K562 (cell line): ENCODE measurements around the gene CES1.

Experiments
- CBX2 ChIP-seq: fragments of 200-600 bp; sonication (generic); IDR thresholded peaks from one replicate; pipeline ENCODE4 v1.6.1; 2012; ENCODE audit warnings: mild to moderate bottlenecking, low read length, inconsistent platforms; ENCODE audit not compliant: insufficient read depth, poor library complexity, severe bottlenecking
- GABPA ChIP-seq: fragments of 200-800 bp; sonication (Bioruptor generic); conservative IDR thresholded peaks from 2 replicates; pipeline ENCODE4 v1.6.1; 2016; ENCODE audit warnings: low read depth, missing genetic modification characterization, missing compliant biosample characterization
- GATAD2B ChIP-seq: fragments of 450-650 bp; IDR thresholded peaks from 2 replicates; pipeline ENCODE4 v1.6.1; 2017; ENCODE audit warnings: mild to moderate bottlenecking, borderline replicate concordance
- IRF2 ChIP-seq: sonication (generic); formaldehyde crosslinking; IDR thresholded peaks from 2 replicates; pipeline ENCODE4 v1.8.1; 2022; ENCODE audit warnings: mild to moderate bottlenecking, missing genetic modification reagents
- KAT7 ChIP-seq: sonication (generic); formaldehyde crosslinking; IDR thresholded peaks from 2 replicates; pipeline ENCODE4 v1.8.0; 2022; ENCODE audit warnings: missing genetic modification reagents, mild to moderate bottlenecking, borderline replicate concordance
- NEUROD1 ChIP-seq: fragments of 150-350 bp; IDR thresholded peaks from 2 replicates; pipeline ENCODE4 v1.6.1; 2014; ENCODE audit warnings: borderline replicate concordance, low read length, low read depth; ENCODE audit not compliant: partially characterized antibody
- ZFP1 ChIP-seq: fragments of 450-650 bp; formaldehyde crosslinking; IDR thresholded peaks from 2 replicates; pipeline ENCODE4 v1.4.0; 2020; ENCODE audit warnings: mild to moderate bottlenecking, mixed read lengths
- TF ChIP-seq, protein P1 (sequence below), 2 experiments: fragments of 450-650 bp; IDR thresholded peaks; 2 replicates each; pipeline ENCODE4 v1.6.1; 2016; ENCODE audit warnings: mild to moderate bottlenecking in 2 of 2, borderline replicate concordance in 1 of 2, low read depth in 1 of 2, moderate library complexity in 1 of 2
- TF ChIP-seq, protein P2 (sequence below): sonication (generic); formaldehyde crosslinking; IDR thresholded peaks from 2 replicates; pipeline ENCODE4 v1.8.0; 2023; ENCODE audit warnings: missing genetic modification reagents, mild to moderate bottlenecking, borderline replicate concordance
- TF ChIP-seq, protein P3 (sequence below), 3 experiments: IDR thresholded peaks in 2 of 3; conservative IDR thresholded peaks in 1 of 3; 2 replicates each; pipeline ENCODE4 v1.5.1; 2011 to 2012; ENCODE audit warnings: low read length in 3 of 3, mild to moderate bottlenecking in 3 of 3, control low read depth in 2 of 3, improper control_type of control experiment in 1 of 3, inconsistent platforms in 1 of 3, low read depth in 1 of 3, mixed read lengths in 1 of 3, moderate library complexity in 1 of 3; ENCODE audit not compliant: insufficient read depth in 2 of 3
- TF ChIP-seq, protein P4 (sequence below): sonication (generic); formaldehyde crosslinking; IDR thresholded peaks from 2 replicates; pipeline ENCODE4 v1.8.0; 2022; ENCODE audit warnings: missing genetic modification reagents, mild to moderate bottlenecking, borderline replicate concordance

DNA sequence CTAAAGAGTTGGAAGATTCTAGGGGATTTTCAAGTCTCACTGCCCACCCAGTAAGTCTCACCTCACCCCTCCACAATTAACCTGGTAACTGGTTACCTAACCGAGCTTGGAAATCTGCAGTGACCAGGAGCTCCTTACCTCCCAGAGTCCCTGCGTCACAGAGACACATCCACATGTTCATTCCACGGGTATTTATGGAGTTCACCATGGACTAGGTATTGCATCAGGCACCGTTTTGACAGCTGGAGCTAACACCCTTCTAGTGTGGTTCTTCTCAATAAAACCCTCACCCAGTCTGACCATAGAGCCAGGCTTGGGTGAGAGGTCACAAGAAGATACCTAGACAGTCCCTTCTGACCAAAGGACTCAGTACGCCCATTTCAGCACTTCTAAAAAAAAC, 40.2 kb upstream of the CES1 start:
- TF ChIP-seq, protein P1, sequence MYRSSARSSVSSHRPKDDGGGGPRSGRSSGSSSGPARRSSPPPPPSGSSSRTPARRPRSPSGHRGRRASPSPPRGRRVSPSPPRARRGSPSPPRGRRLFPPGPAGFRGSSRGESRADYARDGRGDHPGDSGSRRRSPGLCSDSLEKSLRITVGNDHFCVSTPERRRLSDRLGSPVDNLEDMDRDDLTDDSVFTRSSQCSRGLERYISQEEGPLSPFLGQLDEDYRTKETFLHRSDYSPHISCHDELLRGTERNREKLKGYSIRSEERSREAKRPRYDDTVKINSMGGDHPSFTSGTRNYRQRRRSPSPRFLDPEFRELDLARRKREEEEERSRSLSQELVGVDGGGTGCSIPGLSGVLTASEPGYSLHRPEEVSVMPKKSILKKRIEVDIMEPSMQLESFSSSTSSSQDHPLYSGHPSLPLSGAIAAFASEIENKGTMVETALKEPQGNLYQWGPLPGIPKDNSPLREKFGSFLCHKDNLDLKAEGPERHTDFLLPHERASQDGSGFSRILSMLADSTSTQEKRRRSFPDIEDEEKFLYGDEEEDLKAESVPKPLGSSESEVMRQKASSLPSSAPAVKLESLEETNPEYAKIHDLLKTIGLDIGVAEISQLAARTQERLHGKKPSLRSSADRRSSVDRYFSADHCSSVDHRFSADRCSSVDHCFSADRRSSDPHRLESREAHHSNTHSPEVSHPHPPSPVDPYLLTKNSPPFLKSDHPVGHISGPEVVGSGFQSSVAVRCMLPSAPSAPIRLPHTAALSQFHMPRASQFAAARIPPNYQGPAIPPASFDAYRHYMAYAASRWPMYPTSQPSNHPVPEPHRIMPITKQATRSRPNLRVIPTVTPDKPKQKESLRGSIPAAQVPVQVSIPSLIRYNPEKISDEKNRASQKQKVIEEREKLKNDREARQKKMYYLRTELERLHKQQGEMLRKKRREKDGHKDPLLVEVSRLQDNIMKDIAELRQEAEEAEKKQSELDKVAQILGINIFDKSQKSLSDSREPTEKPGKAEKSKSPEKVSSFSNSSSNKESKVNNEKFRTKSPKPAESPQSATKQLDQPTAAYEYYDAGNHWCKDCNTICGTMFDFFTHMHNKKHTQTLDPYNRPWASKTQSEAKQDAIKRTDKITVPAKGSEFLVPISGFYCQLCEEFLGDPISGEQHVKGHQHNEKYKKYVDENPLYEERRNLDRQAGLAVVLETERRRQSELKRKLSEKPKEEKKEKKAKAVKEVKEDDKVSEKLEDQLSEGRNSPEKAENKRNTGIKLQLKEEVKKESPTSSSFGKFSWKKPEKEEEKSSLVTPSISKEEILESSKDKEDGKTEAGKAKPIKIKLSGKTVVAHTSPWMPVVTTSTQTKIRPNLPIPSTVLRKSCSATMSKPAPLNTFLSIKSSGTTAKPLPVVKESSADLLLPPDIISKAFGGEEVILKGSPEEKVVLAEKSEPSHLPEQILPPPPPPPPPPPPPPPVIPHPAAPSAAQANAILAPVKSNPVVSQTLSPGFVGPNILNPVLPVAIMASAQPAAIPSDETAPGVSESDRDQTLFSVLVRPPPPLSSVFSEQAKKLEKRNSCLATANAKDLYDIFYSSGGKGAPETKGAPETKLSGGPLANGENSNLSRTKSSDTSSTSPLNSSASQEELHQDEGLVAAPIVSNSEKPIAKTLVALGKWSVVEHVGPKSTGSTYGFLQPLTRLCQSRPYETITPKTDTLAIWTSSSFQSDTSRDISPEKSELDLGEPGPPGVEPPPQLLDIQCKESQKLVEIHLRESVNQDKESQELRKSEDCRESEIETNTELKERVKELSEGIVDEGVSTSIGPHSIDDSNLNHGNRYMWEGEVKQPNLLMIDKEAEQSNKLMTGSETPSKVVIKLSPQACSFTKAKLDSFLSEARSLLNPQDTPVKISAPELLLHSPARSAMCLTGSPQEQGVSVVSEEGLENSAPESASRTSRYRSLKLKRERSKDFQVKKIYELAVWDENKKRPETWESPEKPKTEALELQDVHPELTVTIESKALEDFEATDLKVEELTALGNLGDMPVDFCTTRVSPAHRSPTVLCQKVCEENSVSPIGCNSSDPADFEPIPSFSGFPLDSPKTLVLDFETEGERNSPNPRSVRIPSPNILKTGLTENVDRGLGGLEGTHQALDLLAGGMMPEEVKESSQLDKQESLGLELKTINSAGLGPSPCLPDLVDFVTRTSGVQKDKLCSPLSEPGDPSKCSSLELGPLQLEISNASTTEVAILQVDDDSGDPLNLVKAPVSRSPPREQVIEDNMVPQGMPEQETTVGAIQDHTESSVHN (IDR thresholded peaks at IDR 0.05; ENCODE audit: borderline replicate concordance in 1 of 2, low read depth in 1 of 2) = no peak
- TF ChIP-seq ZFP1 (CRISPR knock-in tag) (no peak), GATAD2B (no peak), KAT7 (no peak), CBX2 (no peak), NEUROD1 (no peak), GABPA (tag) (no peak), IRF2 (CRISPR knock-in tag) (no peak)
- TF ChIP-seq, protein P2, sequence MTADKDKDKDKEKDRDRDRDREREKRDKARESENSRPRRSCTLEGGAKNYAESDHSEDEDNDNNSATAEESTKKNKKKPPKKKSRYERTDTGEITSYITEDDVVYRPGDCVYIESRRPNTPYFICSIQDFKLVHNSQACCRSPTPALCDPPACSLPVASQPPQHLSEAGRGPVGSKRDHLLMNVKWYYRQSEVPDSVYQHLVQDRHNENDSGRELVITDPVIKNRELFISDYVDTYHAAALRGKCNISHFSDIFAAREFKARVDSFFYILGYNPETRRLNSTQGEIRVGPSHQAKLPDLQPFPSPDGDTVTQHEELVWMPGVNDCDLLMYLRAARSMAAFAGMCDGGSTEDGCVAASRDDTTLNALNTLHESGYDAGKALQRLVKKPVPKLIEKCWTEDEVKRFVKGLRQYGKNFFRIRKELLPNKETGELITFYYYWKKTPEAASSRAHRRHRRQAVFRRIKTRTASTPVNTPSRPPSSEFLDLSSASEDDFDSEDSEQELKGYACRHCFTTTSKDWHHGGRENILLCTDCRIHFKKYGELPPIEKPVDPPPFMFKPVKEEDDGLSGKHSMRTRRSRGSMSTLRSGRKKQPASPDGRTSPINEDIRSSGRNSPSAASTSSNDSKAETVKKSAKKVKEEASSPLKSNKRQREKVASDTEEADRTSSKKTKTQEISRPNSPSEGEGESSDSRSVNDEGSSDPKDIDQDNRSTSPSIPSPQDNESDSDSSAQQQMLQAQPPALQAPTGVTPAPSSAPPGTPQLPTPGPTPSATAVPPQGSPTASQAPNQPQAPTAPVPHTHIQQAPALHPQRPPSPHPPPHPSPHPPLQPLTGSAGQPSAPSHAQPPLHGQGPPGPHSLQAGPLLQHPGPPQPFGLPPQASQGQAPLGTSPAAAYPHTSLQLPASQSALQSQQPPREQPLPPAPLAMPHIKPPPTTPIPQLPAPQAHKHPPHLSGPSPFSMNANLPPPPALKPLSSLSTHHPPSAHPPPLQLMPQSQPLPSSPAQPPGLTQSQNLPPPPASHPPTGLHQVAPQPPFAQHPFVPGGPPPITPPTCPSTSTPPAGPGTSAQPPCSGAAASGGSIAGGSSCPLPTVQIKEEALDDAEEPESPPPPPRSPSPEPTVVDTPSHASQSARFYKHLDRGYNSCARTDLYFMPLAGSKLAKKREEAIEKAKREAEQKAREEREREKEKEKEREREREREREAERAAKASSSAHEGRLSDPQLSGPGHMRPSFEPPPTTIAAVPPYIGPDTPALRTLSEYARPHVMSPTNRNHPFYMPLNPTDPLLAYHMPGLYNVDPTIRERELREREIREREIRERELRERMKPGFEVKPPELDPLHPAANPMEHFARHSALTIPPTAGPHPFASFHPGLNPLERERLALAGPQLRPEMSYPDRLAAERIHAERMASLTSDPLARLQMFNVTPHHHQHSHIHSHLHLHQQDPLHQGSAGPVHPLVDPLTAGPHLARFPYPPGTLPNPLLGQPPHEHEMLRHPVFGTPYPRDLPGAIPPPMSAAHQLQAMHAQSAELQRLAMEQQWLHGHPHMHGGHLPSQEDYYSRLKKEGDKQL = no peak
- TF ChIP-seq, protein P3, sequence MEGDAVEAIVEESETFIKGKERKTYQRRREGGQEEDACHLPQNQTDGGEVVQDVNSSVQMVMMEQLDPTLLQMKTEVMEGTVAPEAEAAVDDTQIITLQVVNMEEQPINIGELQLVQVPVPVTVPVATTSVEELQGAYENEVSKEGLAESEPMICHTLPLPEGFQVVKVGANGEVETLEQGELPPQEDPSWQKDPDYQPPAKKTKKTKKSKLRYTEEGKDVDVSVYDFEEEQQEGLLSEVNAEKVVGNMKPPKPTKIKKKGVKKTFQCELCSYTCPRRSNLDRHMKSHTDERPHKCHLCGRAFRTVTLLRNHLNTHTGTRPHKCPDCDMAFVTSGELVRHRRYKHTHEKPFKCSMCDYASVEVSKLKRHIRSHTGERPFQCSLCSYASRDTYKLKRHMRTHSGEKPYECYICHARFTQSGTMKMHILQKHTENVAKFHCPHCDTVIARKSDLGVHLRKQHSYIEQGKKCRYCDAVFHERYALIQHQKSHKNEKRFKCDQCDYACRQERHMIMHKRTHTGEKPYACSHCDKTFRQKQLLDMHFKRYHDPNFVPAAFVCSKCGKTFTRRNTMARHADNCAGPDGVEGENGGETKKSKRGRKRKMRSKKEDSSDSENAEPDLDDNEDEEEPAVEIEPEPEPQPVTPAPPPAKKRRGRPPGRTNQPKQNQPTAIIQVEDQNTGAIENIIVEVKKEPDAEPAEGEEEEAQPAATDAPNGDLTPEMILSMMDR (IDR thresholded peaks at IDR 0.05 in 2 of 3, conservative IDR thresholded peaks at IDR 0.05 in 1 of 3; ENCODE audit: insufficient read depth in 2 of 3, low read depth in 1 of 3, low read length in 3 of 3) = no peak
- TF ChIP-seq, protein P4, sequence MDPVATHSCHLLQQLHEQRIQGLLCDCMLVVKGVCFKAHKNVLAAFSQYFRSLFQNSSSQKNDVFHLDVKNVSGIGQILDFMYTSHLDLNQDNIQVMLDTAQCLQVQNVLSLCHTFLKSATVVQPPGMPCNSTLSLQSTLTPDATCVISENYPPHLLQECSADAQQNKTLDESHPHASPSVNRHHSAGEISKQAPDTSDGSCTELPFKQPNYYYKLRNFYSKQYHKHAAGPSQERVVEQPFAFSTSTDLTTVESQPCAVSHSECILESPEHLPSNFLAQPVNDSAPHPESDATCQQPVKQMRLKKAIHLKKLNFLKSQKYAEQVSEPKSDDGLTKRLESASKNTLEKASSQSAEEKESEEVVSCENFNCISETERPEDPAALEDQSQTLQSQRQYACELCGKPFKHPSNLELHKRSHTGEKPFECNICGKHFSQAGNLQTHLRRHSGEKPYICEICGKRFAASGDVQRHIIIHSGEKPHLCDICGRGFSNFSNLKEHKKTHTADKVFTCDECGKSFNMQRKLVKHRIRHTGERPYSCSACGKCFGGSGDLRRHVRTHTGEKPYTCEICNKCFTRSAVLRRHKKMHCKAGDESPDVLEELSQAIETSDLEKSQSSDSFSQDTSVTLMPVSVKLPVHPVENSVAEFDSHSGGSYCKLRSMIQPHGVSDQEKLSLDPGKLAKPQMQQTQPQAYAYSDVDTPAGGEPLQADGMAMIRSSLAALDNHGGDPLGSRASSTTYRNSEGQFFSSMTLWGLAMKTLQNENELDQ (CRISPR knock-in tag) = no peak
